HS-5 (cell line): ENCODE measurements around the gene TRPM1.
"Not testable (repeated sequence)": the region's sequence is repeated elsewhere in the genome, so short reads cannot be mapped to it uniquely, and the experiment has no call there.

Experiments used
- DNase-seq: peaks from one replicate; pipeline ENCODE4 v3.0.0-alpha.2; 2012; ENCODE audit warnings: low read depth

The TRPM1 gene

DNA sequence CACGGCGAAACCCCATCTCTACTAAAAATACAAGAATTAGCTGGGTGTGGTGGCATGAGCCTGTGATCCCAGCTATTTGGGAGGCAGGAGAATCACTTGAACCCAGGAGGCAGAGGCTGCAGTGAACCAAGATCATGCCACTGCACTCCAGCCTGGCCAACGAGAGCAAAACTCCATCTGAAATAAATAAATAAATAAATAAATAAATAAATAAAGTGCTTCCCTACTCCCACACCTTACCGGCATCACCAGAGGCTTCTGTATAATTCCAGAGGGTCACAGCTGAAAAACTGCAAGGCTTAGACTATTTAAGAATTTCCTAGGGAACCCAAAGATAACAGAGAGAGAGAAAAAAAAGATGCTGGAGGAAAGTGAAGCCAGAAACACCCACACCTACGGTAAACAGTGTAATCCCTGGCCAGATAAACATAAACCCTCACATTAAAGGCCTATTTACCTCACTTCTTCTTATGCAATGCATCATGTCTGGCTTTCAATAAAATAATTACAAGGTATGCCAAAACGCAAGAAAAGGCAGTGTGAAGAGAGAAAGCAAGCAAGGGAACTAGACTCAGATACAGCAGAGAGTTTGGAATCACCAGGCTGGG lies 15.0 kb upstream of the TRPM1 start:
- DNase-seq: no peak

DNA sequence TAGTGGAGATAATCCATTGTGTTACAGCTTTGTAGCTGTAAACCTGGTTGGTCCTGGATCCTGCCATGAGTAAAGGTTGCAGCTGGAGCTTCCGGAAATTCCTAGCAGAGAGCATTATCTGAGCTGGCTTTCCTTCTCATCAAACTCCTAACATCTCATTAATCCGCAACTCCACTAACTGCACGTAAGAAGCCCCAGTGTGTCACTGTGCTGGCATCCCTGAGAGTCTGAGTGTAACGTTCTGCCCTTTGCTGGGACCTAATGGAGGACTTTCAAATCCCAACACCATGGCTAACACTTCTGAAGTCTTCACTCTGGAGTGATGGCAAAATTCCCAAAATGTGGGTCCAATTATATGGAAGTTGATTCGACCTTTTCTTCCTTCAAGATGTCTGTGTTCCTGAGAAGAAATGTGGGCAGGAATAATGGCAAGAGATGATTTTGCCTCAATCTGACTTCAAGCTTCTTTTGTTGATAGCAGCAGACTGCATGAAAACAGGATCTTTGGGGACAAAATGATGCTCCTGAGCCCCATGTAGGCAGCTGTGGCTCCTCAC lies 9.6 kb upstream of the TRPM1 start:
- no peak for DNase-seq

DNA sequence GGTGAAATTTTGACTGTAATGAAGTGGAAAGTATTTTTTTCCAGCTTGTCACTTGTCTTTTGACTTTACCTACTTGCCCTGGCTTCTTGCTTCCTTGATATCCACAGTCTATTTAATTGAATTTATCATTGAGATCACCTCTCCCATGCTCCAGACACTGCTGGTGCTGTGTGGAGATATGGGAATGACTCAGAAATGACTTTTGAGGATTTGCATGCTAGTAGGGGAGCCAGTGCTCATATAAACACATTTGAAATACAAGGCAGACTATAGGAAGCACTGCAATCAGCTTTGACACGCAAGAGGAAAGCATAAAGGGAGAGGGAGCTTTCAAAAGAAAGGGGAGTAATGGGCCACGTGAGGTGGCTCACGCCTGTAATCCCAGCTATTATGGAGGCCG lies 7.3 kb upstream of the TRPM1 start:
- no peak for DNase-seq

DNA sequence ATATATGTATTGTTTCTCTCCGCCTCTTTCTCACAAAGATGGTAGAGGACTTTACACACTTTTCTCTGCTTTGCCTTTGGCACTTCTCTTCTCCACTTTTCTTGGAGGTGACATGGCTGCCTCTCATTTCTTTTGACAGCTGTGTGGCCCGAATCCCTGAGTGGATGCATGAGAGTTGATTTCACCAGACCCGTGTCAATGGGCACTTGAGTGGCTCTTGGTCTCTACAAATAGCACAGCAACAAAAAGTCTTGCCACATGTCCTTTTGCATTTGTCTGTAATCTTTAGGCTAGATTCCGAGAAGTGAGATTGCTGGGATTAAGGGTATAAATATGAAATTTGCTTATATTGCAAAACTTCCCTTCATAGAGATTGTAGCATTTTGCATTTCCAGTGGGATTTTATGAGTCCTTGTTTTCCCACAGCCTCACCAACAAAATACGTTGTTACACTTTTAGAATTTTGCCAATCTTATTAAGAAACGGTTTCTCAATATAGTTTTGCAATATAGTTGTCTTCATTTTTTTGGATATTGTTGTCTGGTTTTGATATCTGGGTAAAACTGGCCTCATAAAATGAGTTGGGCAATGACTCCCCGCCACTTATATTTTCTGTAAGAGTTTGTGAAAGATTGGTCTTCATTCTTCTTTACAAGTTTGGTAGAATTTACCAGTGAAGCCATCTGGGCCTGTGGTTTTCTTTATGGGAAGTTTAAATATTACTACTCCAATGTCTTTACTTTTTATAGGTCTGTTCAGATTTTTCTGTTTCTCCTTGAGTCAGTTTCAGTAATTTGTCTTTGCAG lies 5.2 kb upstream of the TRPM1 start:
- no peak for DNase-seq

DNA sequence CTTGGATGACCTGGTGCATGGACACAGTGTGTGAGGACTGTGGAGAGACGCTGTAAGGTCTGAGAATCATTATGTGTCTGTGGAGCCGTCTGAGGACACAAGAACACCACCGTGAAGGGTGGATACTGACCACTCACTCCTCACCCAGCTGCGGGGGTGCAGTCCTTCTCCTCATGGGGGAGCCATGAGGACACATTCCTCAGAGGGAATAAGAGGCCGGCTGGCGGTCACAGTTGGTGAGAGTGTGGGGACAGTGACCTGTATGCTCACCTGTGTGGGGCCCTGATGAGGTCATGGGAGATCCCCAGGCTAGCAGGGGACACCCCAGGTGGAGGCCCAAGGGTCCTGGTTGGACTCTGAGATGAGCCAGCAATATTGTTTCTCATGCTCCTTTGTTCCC lies 2.5 kb upstream of the TRPM1 start:
- no peak for DNase-seq

DNA sequence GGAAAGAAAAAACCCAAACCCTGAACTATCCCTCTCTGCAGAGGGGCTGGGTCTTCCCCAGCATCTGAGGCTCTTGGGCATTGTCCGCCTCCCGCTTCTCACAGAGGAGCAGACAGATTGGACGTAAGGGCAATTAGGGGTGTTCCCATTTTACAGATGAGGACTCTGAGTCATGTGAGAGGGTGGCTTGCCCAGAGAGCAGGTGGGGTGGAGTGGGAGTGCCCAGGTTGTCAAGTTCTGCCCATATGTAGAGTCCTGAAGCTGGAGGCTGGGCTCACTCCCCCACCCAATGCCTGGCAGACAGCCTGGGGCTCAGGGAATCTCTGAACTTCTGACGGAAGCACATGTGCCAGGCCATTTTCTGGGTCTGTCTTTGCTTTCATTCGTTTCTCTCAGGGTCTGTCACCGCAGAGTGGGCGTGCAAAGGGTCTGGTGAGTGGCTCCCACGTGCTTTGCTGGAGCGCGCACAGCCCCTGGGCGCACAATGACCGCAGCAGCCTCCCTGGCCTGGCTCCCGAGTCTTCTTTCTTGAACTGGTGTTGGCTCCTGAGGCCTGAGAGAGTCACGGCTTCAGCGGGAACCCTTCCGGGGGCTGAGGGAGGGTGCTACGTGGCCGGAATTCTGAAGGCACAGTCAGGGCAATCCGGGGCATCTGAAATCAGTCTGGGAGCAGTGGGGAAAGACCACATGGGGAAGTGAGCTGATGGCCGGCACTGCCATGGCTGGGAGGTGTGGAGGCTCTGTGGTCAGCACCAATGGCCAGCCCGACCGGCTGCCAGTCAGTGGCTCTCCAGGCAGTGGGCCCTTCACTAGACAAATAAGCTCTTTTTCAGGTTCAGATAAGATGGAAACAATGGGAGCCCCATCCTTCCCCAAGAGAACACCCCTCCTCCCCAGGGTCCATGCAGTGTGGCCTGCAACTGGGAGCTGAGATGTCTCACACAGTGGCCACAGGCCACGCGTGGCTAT lies 1.1 kb upstream of the TRPM1 start:
- no peak for DNase-seq

DNA sequence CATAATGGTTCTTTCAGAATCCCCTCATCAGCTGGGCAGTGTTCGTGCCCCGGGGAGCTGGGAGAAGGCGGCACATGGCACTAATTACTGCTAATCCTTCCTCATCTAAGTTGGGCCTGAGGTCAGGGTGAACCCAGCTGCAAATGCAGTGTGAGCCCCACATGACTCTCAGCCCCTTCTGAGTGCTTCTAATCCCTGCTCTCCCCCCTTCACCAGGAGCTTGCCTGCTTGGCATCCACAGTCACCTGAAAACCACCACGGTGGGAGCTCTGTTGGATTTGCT lies 455 bp upstream of the TRPM1 start:
- no peak for DNase-seq

- DNase-seq: no peak
These were observed 787 bp downstream of the TRPM1 start for GRCh38 chr15:31100738-31101137.

- no peak for DNase-seq
These were observed 2.4 kb downstream of the TRPM1 start for GRCh38 chr15:31098953-31099740.

DNA sequence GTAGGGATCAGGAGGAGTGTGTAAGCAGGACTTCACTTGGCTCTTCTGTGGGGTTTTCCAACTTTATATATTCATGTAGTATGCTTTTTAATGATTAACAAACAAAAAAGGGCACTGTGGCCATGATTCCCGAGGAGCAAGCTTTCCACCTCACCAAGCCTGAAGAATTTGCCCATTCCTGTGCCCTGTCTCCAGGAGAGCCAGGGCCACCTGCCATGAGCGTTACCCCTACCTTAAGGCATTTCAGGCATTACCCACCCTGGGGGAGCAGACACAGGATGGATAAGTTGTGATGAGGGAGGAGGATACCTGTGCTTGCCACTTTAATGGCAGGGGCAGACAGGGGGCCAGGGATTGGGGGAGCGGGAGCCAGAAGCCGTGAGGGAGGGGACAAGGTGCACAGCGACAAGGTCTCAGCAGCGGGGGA lies 3.0 kb downstream of the TRPM1 start:
- DNase-seq: no peak

DNA sequence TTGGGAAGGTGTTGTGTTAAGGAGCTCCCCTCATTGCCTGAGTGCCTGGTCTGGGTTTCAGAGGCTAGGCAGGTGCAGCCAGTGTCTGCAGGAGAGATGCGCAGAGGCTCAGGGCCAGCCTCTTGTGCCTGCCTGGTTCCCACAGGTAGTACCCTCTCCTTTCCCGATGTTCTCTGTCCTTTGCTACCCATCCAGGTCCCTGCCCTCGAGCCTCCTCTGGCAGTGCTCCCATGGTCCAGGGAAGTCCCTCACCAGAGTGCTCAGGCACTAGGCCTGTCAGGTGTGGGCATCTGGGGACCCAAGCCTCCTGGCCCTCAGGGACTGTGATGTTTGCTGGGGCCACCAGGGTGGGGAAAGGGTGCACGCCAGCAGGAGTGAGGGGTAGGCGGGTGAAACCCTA lies 5.0 kb downstream of the TRPM1 start:
- DNase-seq: no peak

- no peak for DNase-seq
These were observed 10.0 kb downstream of the TRPM1 start for GRCh38 chr15:31091481-31091880.

DNA sequence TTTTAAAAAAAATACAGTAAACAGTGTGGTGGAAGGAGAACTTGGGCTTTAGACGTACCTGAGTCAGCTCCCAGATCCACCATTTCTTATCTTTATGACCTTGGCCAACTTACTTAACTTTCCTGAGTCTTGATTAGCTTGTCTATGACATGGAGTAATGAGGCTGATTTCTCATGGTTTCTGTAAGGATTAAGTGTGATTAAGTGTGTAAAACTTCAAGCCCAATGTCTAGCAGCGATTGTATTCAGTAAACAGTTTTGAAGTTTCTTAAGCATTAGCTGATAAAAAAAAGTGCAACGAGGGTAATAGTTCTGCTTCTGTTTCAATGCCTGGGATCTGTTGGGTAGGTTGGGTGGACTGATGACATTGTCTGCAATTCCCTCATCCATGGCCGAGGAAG lies 10.8 kb downstream of the TRPM1 start:
- no peak for DNase-seq

- no peak for DNase-seq
These were observed 12.0 kb downstream of the TRPM1 start for GRCh38 chr15:31089368-31090047.

- no peak for DNase-seq
These were observed 12.7 kb downstream of the TRPM1 start for GRCh38 chr15:31088672-31089367.

DNA sequence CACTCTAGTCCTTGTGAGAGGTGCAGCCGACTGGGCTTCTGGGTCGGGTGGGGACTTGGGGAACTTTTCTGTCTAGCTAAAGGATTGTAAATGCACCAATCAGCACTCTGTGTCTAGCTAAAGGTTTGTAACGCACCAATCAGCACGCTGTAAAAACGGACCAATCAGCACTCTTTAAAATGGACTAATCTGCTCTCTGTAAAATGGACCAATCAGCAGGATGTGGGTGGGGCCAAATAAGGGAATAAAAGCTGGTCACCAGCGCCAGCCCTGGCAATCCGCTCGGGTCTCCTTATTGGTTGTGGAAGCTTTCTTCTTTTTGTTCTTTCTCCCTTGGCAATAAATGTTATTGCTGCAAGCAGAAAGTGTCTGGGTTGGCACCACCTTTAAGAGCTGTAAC lies 13.5 kb downstream of the TRPM1 start:
- not testable (repeated sequence) for DNase-seq

GRCh38 chr15:31086344-31086743 lies 15.2 kb downstream of the TRPM1 start:
- no peak for DNase-seq

GRCh38 chr15:31085359-31085758 lies 16.2 kb downstream of the TRPM1 start:
- no peak for DNase-seq

DNA sequence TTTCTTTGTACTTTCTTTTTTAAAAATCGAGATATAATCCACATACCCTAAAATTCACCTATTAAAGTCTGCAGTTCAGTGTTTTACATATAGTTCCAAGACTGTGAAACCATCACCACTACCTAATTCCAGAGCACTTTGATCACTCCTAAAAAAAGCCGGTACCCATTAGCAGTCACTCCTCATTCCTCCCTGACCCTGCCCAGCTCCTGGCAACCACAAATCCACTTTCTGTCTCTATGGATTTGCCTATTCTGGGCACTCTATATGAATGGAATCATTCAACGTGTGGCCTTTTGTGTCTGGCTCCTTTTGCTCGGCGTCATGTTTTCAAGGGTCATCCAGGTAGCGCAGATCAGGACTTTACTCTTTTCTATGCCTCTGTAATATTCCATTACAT lies 17.3 kb downstream of the TRPM1 start:
- DNase-seq: no peak

DNA sequence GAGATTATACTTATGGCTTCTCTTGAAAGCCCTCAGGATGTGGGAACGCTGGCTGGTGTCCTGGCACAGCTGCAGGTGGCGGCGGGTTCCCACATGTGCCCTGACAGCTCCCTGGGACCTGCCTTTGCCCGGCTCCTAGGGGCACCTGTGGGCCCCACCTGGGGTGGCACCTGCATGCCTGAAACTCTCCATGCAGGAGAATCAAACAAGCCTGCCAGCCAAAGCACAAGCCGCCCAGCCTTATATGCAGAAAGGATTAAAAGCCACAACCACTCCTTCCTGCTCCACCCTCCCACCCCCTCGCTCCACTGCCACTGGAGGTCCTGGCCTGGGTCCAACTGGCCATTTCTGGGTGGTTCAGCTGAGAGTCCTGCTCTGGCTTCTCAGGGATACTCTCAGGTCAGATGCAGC lies 18.1 kb downstream of the TRPM1 start:
- DNase-seq: no peak
